ENCODE results near the gene PDIA3.
"Not testable (repeated sequence)": the region's sequence is repeated elsewhere in the genome, so short reads cannot be mapped to it uniquely, and the experiment has no call there.

The PDIA3 gene

GRCh38 chr15:43746245-43746902 lies at the start of gene PDIA3:
Gene PDIA3, plus strand, starts transcription at chr15:43746438. Its CDS starts 102 bp downstream, at chr15:43746540.
- peak; percentile 49 to 77 (median 61) for DNase-seq (ENCODE audit: low read depth in 3 of 3, low spot score in 1 of 3)

- DNase-seq (ENCODE audit: low read depth in 3 of 3, low spot score in 1 of 3) = no peak
These were observed 44.1 kb upstream of the PDIA3 start for GRCh38 chr15:43702174-43702573.

GRCh38 chr15:43702701-43703424 lies 43.4 kb upstream of the PDIA3 start:
- DNase-seq (ENCODE audit: low read depth in 3 of 3, low spot score in 1 of 3) = no peak

GRCh38 chr15:43710431-43711131 lies 35.7 kb upstream of the PDIA3 start:
- DNase-seq (ENCODE audit: low read depth in 3 of 3, low spot score in 1 of 3) = not testable (repeated sequence)

GRCh38 chr15:43723151-43723550 lies 23.1 kb upstream of the PDIA3 start:
- DNase-seq (ENCODE audit: low read depth in 3 of 3, low spot score in 1 of 3) = no peak

- DNase-seq (ENCODE audit: low read depth in 3 of 3, low spot score in 1 of 3) = not testable (repeated sequence)
These were observed 19.9 kb upstream of the PDIA3 start for GRCh38 chr15:43726306-43726705.

GRCh38 chr15:43728053-43728725 lies 18.0 kb upstream of the PDIA3 start:
- DNase-seq (ENCODE audit: low read depth in 3 of 3, low spot score in 1 of 3) = not testable (repeated sequence)

GRCh38 chr15:43735416-43735815 lies 10.8 kb upstream of the PDIA3 start:
- DNase-seq (ENCODE audit: low read depth in 3 of 3, low spot score in 1 of 3) = no peak

- not testable (repeated sequence) for DNase-seq (ENCODE audit: low read depth in 3 of 3, low spot score in 1 of 3)
These were observed 668 bp downstream of the PDIA3 start for GRCh38 chr15:43746903-43747309.

GRCh38 chr15:43748376-43748775 lies 2.1 kb downstream of the PDIA3 start:
- no peak for DNase-seq (ENCODE audit: low read depth in 3 of 3, low spot score in 1 of 3)

GRCh38 chr15:43749690-43750345 lies 3.6 kb downstream of the PDIA3 start:
- DNase-seq (ENCODE audit: low read depth in 3 of 3, low spot score in 1 of 3) = no peak

- no peak for DNase-seq (ENCODE audit: low read depth in 3 of 3, low spot score in 1 of 3)
These were observed 5.6 kb downstream of the PDIA3 start for GRCh38 chr15:43751885-43752284.

- no peak for DNase-seq (ENCODE audit: low read depth in 3 of 3, low spot score in 1 of 3)
These were observed 16.6 kb downstream of the PDIA3 start for GRCh38 chr15:43762824-43763223.

GRCh38 chr15:43763819-43764446 lies 17.7 kb downstream of the PDIA3 start:
- DNase-seq (ENCODE audit: low read depth in 3 of 3, low spot score in 1 of 3) = no peak

GRCh38 chr15:43769584-43770228 lies 23.5 kb downstream of the PDIA3 start:
- no peak for DNase-seq (ENCODE audit: low read depth in 3 of 3, low spot score in 1 of 3)

- no peak for DNase-seq (ENCODE audit: low read depth in 3 of 3, low spot score in 1 of 3)
These were observed 25.6 kb downstream of the PDIA3 start for GRCh38 chr15:43771816-43772215.

GRCh38 chr15:43772624-43773023 lies 26.4 kb downstream of the PDIA3 start:
- DNase-seq (ENCODE audit: low read depth in 3 of 3, low spot score in 1 of 3) = no peak

- no peak for DNase-seq (ENCODE audit: low read depth in 3 of 3, low spot score in 1 of 3)
These were observed 27.8 kb downstream of the PDIA3 start for GRCh38 chr15:43774062-43774461.

GRCh38 chr15:43775411-43775965 lies 29.2 kb downstream of the PDIA3 start:
- DNase-seq (ENCODE audit: low read depth in 3 of 3, low spot score in 1 of 3) = no peak

All from stimulated activated CD4-positive, alpha-beta T cell treated with anti-CD3 and anti-CD28 coated beads, TNF-alpha, amount 100 ng/mL, for 1 hour (primary cell).